H1 (cell line): Measurements from ENCODE around the gene TP63. TPM values are rescaled to one million over a fixed set of nuclear protein-coding genes. Genes with fewer than 3 reads are reported as not detected.

ENCODE experiments used
- BACH1 ChIP-seq: IDR thresholded peaks from 2 replicates; pipeline ENCODE4 v1.6.1; 2012; ENCODE audit warnings: low read length, improper control_type of control experiment
- BRCA1 ChIP-seq: IDR thresholded peaks from 2 replicates; pipeline ENCODE4 v1.6.1; 2012; ENCODE audit warnings: low read depth, low read length, improper control_type of control experiment
- EGR1 ChIP-seq: IDR thresholded peaks from 2 replicates; pipeline ENCODE4 v1.6.1; 2011; ENCODE audit warnings: low read depth, low read length, borderline replicate concordance
- GTF2F1 ChIP-seq: IDR thresholded peaks from 2 replicates; pipeline ENCODE4 v1.6.1; 2012; ENCODE audit warnings: low read depth, low read length, improper control_type of control experiment, borderline replicate concordance
- KDM4A ChIP-seq: IDR thresholded peaks from one replicate; pipeline ENCODE4 v1.7.1; 2012; ENCODE audit warnings: low read depth, mild to moderate bottlenecking, moderate library complexity, low read length, inconsistent platforms; ENCODE audit not compliant: severe bottlenecking
- NRF1 ChIP-seq: IDR thresholded peaks from 2 replicates; pipeline ENCODE4 v1.6.1; 2011; ENCODE audit warnings: mild to moderate bottlenecking, low read depth, low read length, improper control_type of control experiment
- POLR2AphosphoS5 ChIP-seq: IDR thresholded peaks from 2 replicates; pipeline ENCODE4 v1.6.1; 2011; ENCODE audit warnings: low read depth, low read length
- RAD21 ChIP-seq, 2 experiments: IDR thresholded peaks in 1 of 2; conservative IDR thresholded peaks in 1 of 2; 2 replicates each; pipeline ENCODE4 v1.6.1; 2011; ENCODE audit warnings: low read depth in 2 of 2, low read length in 2 of 2, improper control_type of control experiment in 1 of 2, inconsistent platforms in 1 of 2, mild to moderate bottlenecking in 1 of 2, moderate library complexity in 1 of 2
- SIRT6 ChIP-seq: IDR thresholded peaks from one replicate; pipeline ENCODE4 v1.7.1; 2012; ENCODE audit warnings: low read length, inconsistent platforms
- SP1 ChIP-seq: IDR thresholded peaks from 2 replicates; pipeline ENCODE4 v1.6.1; 2011; ENCODE audit warnings: low read depth, low read length
- SP2 ChIP-seq: IDR thresholded peaks from 2 replicates; pipeline ENCODE4 v1.6.1; 2012; ENCODE audit warnings: mild to moderate bottlenecking, low read length, inconsistent platforms
- SRF ChIP-seq: IDR thresholded peaks from 2 replicates; pipeline ENCODE4 v1.6.1; 2011; ENCODE audit warnings: mild to moderate bottlenecking, low read depth, low read length, moderate library complexity
- TAF1 ChIP-seq: IDR thresholded peaks from 2 replicates; pipeline ENCODE4 v1.6.1; 2011; ENCODE audit warnings: mild to moderate bottlenecking, low read depth, low read length
- TBP ChIP-seq: IDR thresholded peaks from 2 replicates; pipeline ENCODE4 v1.6.1; 2011; ENCODE audit warnings: low read depth, low read length, improper control_type of control experiment
- YY1 ChIP-seq: IDR thresholded peaks from 2 replicates; pipeline ENCODE4 v1.6.1; 2011; ENCODE audit warnings: low read depth, mild to moderate bottlenecking, low read length
- polyA plus RNA-seq, 7 experiments: library from polyadenylated mRNA; depleted of rRNA in 3 of 7; stranded (reverse) in 5 of 7; unstranded in 2 of 7; fragments of >200 nt in 5 of 7; fragments of 200-250 nt in 2 of 7; gene quantifications; 1 replicate in 5 of 7; 2 replicates in 1 of 7; 4 replicates in 1 of 7; pipeline versions ENCODE4 v1.2.1 to v1.2.3, GENCODE V29; 2011 to 2013; ENCODE audit warnings: missing spikeins in 2 of 7, mixed read lengths in 2 of 7
- total RNA-seq: library from RNA; stranded (reverse); fragmentation: NEBNext Ultra II Directional; extraction: Animal tissue kit (Norgen Biotek cat#: 25700); gene quantifications from 2 replicates; pipeline ENCODE4 v1.2.1, GENCODE V29; 2021
- TF ChIP-seq, protein P1 (sequence below): IDR thresholded peaks from 2 replicates; pipeline ENCODE4 v1.6.1; 2011; ENCODE audit warnings: low read depth, mild to moderate bottlenecking, low read length; ENCODE audit not compliant: insufficient read depth

Gene TP63
- total and polyA plus RNA-seq, 2 of the 8 experiments (the other 6 are each of a cell fraction or from before 2014, with no cell fraction given), result not detected

DNA sequence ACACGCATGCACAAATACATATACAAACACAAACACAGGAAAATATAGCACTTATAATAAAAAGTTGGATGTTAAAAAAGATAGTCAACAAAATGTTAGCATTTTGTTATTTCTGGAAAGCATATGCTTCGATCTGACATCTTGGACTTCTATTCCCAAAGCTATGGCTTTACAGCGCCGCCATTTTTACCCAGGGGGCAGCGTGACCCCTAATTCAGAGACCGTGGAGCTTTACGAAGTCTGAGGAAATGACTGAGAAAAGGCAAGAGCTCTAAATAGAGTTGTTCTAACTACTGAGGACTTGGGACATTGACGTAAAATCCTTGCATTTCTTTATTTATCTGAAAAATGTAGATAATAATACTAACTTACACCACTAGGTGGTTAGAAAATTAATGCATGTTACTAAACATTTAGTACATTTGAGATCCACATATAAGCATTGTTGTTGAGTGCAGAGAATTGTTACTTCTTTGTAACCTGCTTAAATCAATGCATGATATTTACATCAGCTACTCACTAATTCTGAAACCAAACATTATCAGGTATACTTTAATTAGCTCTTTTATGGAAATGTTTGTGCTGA lies 155.4 kb downstream of the TP63 start (continued):
- TF ChIP-seq, protein P1, sequence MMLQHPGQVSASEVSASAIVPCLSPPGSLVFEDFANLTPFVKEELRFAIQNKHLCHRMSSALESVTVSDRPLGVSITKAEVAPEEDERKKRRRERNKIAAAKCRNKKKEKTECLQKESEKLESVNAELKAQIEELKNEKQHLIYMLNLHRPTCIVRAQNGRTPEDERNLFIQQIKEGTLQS, result no peak
- TF ChIP-seq TAF1, result no peak
- TF ChIP-seq SIRT6, result no peak
- TF ChIP-seq KDM4A, result no peak
- TF ChIP-seq SP2, result no peak
- TF ChIP-seq TBP, result no peak
- no peak for TF ChIP-seq BRCA1
- TF ChIP-seq BACH1, result no peak
- TF ChIP-seq EGR1, result no peak
- TF ChIP-seq GTF2F1, result no peak
- no peak for TF ChIP-seq NRF1
- TF ChIP-seq SRF, result no peak
- TF ChIP-seq RAD21 (IDR thresholded peaks at IDR 0.05 in 1 of 2, conservative IDR thresholded peaks at IDR 0.05 in 1 of 2; ENCODE audit: low read depth in 2 of 2, low read length in 2 of 2), result peak; percentile 45 to 62
- peak; percentile 79 for TF ChIP-seq YY1
- no peak for TF ChIP-seq SP1
- no peak for TF ChIP-seq POLR2AphosphoS5
